ENCODE measurements around the gene SPATA46. TPM values are rescaled to one million over a fixed set of nuclear protein-coding genes. Genes with fewer than 3 reads are reported as not detected.

SPATA46 gene
- total and polyA plus RNA-seq, 9 of the 15 experiments (the other 6 are each of a cell fraction or from before 2014, with no cell fraction given): 0.04 to 0.11 TPM; not detected in 7

- no peak for TF ChIP-seq CLOCK (CRISPR knock-in tag; IDR thresholded peaks at IDR 0.05; ENCODE audit: borderline replicate concordance)
- TF ChIP-seq CREM (IDR thresholded peaks at IDR 0.05; ENCODE audit: low read depth): peak; percentile 85
- TF ChIP-seq MLLT1 (IDR thresholded peaks at IDR 0.05): 0 out of 4 replicates have a peak, but pooled peaks of 1 of the 2 experiments have one; percentile 22
- TF ChIP-seq RUNX1 (IDR thresholded peaks at IDR 0.05; ENCODE audit: low read depth): peak; percentile 93
- TF ChIP-seq ILF3 (IDR thresholded peaks at IDR 0.05; ENCODE audit: borderline replicate concordance): 0 out of 2 replicates have a peak, but pooled peaks have one; percentile 10
- TF ChIP-seq RREB1 (CRISPR knock-in tag; IDR thresholded peaks at IDR 0.05): 0 out of 2 replicates have a peak, but pooled peaks have one; percentile 3
- TF ChIP-seq ZNF551 (CRISPR knock-in tag; IDR thresholded peaks at IDR 0.05): no peak
- TF ChIP-seq MCM3 (IDR thresholded peaks at IDR 0.05): no peak
- TF ChIP-seq STAT5A (IDR thresholded peaks at IDR 0.05; ENCODE audit: borderline replicate concordance, low read length): peak; percentile 97
- TF ChIP-seq ZMIZ1 (IDR thresholded peaks at IDR 0.05; ENCODE audit: low read depth in 2 of 2, low read length in 2 of 2): peak in 1 of 2 experiments; percentile 98; a peak in 2 of 4 replicates
- TF ChIP-seq CSDE1 (IDR thresholded peaks at IDR 0.05): no peak
- TF ChIP-seq YBX1 (IDR thresholded peaks at IDR 0.05): no peak
Measured at GRCh38 chr1:162386292-162387225, 9.9 kb upstream of the SPATA46 start (continued).
